Measurements from ENCODE around the gene OR7C2.
"Not testable (repeated sequence)": the region's sequence is repeated elsewhere in the genome, so short reads cannot be mapped to it uniquely, and the experiment has no call there.

Gene OR7C2

GRCh38 chr19:14941189-14941588 lies at the start of gene OR7C2:
OR7C2 (plus strand) TSS chr19:14941489; CDS start chr19:14941489, 0 bp downstream.
- no peak for DNase-seq

GRCh38 chr19:14901675-14902260 lies 39.5 kb upstream of the OR7C2 start:
- no peak for DNase-seq

GRCh38 chr19:14906711-14907110 lies 34.6 kb upstream of the OR7C2 start:
- no peak for DNase-seq

- DNase-seq = no peak
Measured at GRCh38 chr19:14915116-14915515, 26.2 kb upstream of the OR7C2 start.

DNA sequence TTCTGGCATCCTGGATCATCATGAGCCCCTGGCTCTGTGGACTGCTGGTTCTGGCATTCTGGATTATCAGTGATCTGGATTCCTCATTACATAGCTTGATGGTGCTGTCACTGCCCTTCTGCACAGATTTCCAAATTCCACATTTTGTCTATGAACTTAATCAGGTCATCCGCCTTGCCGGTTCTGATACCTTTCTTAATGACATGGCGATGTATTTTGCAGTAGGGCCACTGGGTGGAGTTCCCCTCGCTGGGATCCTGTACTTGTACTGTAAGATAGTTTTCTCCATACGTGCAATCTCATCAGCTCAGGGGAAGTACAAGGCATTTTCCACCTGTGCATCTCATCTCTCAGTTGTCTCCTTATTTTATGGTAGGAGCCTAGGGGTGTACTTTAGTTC lies 24.4 kb upstream of the OR7C2 start:
- DNase-seq = no peak

DNA sequence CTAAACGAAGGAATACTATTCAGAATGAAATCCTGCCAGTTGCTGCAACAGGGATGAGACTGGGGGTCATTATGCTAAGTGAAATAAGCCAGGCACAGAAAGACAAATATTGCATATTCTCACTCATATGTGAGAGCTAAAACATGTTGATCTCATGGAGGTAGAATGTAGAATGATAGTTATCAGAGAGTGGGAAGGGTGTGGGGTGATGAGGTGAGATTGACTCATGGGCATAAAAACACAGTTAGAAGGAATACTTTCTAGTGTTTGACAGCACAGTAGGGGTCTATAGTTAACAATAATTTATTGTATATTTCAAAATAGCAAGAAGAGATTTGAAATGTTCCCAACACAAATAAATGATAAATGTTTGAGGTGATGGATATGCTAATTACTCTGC lies 7.8 kb upstream of the OR7C2 start:
- DNase-seq = no peak

DNA sequence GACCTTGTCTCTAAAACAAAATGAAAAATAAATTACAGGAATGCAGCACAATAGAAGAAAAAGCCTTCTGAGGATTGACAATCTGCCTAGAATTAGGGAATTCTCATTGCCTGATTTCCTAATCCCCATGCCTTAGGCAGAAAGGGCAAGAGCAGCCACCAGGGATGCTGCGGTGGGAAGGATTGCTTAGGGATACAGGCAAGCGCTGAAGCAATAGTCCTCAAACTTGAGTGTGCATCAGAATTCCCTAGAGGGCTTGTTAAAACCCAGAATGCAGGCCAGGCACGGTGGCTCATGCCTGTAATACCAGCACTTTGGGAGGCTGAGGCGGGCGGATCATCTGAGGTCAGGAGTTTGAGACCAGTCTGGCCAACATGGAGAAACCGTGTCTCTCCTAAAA lies 1.0 kb upstream of the OR7C2 start:
- no peak for DNase-seq

DNA sequence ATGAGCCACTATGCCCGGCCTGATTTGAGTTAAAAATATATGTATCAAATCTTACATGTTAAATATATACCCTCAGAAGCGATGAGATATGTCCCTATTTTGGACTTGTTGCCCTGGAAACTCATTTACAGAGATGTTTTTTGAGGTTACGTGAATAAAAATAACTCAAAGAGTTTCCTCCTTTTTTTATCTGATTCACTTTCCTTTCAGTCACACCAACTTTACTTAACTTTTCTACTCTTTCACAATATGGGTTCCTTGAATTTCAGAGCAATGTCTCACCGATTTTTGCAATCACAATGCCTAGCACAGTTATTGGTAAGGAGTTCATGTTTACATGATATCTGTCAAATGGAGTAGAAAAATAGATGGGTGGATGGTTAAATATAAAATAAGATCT lies 2.3 kb downstream of the OR7C2 start:
- DNase-seq = no peak

GRCh38 chr19:14944456-14944855 lies 3.2 kb downstream of the OR7C2 start:
- DNase-seq = no peak

DNA sequence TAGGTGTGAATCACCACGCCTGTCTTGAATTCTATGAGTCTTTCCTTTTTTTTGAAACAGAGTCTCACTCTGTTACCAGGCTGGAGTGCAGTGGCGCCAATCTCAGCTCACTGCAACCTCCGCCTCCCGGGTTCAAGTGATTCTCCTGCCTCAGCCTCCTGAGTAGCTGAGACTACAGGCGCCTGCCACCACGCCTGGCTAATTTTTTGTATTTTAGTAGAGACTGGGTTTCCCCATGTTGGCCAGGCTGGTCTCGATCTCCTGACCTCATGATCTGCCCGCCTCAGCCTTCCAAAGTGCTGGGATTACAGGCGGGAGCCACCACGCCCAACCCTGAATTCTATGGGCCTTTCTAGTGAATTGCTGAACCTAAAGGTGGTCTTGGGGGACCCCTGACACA lies 8.1 kb downstream of the OR7C2 start:
- DNase-seq = not testable (repeated sequence)

DNA sequence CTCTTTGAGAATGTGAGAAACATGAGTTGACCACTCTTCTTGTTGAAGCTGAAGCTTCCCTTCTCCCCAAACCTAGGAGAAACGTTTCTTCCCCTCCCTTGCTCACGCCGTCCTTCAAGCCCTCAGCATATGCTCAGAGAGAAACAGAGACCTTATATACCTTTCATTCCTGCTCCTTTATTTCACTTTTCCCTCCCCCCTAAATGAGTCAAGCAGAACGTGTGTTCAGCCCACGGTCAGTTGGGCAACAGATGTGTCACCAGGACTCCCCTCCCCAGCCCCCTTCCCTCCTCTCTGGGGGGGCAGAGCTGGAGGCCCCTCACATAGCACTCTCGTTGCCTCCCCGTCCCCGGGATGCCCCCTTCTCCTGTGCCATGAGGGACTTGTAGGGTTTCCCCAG lies 8.6 kb downstream of the OR7C2 start:
- DNase-seq = no peak

DNA sequence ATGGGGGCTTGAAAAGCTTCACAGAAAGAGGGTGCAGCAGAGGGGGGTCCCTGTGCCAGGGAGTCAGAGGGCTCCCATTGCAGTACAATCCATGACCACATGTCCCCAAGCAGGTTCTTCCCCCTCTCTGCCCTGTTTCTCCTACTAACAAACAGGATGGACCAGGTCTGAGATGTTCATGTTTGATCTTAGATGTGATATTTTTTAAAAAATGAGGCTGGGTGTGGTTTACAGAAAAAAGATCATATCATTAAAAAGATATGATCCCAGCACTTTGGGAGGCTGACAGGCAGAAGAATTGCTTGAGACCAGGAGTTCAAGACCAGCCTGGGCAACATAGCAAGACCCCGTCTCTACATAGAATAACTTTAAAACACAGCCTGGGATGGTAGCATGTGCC lies 9.1 kb downstream of the OR7C2 start:
- DNase-seq = no peak

DNA sequence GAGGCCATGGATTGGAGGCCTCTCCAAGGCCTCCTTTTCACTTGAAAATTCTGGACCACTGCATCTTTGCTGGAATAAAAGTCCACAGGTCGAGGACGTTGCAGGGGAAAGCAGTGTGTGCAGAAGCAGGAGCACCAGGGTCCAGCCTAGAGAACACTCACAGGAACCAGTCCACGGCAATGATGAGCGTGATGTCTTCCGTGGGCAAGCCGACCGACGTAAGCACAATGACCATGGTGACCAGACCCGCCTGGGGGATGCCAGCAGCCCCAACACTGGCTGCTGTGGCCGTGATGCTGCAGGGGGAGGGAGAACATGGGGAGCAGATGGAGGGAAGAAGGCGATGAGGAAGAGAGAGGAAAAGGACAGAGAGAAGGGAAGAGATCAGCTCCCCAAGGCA lies 11.5 kb downstream of the OR7C2 start:
- no peak for DNase-seq

DNA sequence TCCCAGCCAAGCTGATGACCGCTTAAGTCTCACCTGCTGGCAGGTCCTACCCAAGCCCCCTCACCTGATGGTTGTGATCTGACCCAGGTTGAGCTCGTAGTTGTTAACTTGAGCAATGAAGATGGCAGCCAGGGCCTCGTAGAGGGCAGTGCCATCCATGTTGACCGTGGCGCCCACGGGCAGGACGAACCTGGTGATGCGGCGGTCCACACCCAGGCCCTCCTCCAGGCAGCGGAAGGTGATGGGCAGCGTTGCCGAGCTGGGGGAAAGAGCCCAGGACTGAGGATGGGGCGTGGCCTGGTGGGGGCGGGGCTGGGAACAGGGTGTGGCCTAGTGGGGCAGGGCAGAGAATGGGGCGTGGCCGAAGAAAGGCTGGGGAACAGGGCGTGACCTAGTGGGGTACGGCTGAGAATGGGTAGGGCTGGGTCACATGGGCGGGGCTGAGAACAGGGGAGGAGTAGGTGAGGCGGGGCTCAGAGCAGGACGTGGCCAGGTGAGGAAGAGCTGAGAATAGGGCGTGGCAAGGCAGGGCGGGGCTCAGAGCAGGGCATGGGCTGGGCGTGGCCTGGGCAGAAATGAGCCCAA lies 12.9 kb downstream of the OR7C2 start:
- no peak for DNase-seq

GRCh38 chr19:14957464-14957863 lies 16.2 kb downstream of the OR7C2 start:
- DNase-seq = no peak

GRCh38 chr19:14959263-14959662 lies 18.0 kb downstream of the OR7C2 start:
- DNase-seq = no peak

- no peak for DNase-seq
Measured at GRCh38 chr19:14961956-14962685, 20.8 kb downstream of the OR7C2 start.

- DNase-seq = no peak
Measured at GRCh38 chr19:14968247-14968646, 27.0 kb downstream of the OR7C2 start.

GRCh38 chr19:14971474-14971873 lies 30.2 kb downstream of the OR7C2 start:
- DNase-seq = no peak

GRCh38 chr19:14972676-14973075 lies 31.4 kb downstream of the OR7C2 start:
- no peak for DNase-seq

DNA sequence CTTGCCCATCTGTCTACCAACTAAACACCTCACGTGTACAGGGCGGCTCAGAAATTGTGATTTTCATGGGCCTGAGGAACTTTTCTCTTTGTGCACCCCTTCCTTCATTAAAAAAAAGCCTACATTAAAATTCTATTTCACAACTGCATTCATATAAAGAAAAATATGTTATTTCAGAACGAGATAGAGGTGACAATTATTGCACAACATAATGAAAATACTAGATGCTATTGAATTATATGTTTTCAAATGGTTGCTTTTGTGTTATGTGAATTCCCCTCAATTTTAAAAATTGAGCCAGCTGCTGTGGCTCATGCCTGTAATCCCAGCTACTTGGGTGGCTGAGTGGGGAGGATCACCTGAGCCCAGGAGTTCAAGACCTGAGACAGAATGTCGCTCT lies 33.2 kb downstream of the OR7C2 start:
- DNase-seq = no peak

GRCh38 chr19:14977128-14977527 lies 35.8 kb downstream of the OR7C2 start:
- DNase-seq = no peak

DNA sequence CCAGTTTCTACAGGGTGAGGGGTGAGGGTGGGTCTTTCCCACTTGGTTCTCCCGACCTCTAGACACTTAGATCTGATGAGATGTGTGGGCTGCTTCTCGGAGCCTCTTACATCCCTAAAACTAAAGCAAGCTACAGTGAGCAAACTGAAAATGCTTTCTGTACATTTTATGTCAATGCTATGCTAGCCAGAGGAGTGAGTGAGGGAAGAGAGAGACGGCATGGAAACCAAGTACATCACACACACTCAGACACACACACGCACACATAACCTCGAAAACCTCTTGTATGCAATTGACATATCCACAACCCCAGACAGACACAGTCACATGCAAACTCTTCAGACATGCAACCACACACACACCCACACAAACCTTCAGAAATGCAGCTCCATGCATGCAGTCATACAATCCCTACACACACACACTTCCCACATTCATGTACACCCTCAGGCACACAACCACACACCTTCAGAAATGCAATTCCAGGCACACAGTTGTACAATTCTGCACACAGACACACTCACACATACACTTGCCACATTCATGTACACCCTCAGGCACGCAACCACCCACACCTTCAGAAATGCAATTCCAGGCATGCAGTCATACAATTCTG lies 37.0 kb downstream of the OR7C2 start:
- DNase-seq = no peak

All from activated effector memory CD4-positive, alpha-beta T cell treated with anti-CD3 and anti-CD28 coated beads, Interleukin-2, amount 50 U/mL, for 16 hours (primary cell).